ENCODE measurements around the gene ASMTL.

Gene ASMTL

DNA sequence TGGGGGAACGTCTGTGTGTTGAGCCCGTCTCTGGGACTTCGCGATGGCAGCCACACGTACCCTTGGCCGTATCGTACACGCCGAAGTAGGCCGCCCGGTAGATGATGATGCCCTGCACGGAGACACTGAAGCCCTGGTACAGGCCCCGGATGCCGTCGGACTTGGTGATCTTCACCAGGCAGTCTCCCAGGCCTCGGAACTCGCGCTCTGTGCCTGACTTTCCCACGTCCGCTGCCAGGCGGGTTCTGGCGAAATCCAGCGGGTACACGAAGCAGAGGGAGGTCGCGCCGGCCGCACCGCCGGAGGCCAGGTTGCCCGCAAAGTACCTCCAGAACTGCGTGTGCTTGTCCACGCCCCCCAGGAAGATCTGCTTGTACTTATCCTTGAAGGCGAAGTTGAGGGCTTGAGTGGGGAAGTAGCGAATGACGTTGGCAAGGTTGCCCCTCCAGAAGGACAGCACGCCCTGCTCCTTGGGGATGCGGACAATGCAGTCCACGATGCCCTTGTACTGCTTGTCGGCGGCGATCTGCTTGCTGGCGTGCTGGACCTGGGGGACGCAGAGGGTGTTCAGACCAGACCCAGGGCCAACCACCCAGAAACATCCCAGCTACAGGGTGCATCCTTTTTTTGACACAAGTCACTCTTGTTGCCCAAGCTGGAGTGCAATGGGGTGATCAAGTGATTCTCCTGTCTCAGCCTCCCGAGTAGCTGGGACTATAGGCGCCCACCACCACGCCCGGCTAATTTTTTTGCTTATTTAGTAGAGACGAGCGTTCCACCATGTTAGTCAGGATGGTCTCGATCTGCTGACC, 63.3 kb downstream of the ASMTL start:
- Histone ChIP-seq H3K4me1 (ENCODE audit: control insufficient read depth in 1 of 2, insufficient read depth in 1 of 2, low read depth in 1 of 2, low read length in 1 of 2) (peaks cover 8 to 10% of the 10 kb centered on the region in 2 experiments), H3K4me3 (ENCODE audit: low read depth in 1 of 2, low read length in 1 of 2) (no peak overlapping the region), H3K9me3 (no peaks in the 10 kb centered on the region), H3K36me3 (peaks cover 56% of the 10 kb centered on the region), H3K27ac (no peak overlapping the region), H3K27me3 (no peaks in the 10 kb centered on the region)
- no peak for TF ChIP-seq CTCF (IDR thresholded peaks at IDR 0.05)

GRCh38 chrX:1388651-1389050, 64.1 kb downstream of the ASMTL start:
- Histone ChIP-seq H3K27ac (no peak overlapping the region), H3K4me3 (ENCODE audit: low read depth in 1 of 2, low read length in 1 of 2) (no peak overlapping the region), H3K4me1 (ENCODE audit: control insufficient read depth in 1 of 2, insufficient read depth in 1 of 2, low read depth in 1 of 2, low read length in 1 of 2) (peaks cover 8 to 10% of the 10 kb centered on the region in 2 experiments), H3K36me3 (peaks cover 60% of the 10 kb centered on the region), H3K9me3 (no peaks in the 10 kb centered on the region), H3K27me3 (no peaks in the 10 kb centered on the region)
- no peak for TF ChIP-seq CTCF (IDR thresholded peaks at IDR 0.05)

DNA sequence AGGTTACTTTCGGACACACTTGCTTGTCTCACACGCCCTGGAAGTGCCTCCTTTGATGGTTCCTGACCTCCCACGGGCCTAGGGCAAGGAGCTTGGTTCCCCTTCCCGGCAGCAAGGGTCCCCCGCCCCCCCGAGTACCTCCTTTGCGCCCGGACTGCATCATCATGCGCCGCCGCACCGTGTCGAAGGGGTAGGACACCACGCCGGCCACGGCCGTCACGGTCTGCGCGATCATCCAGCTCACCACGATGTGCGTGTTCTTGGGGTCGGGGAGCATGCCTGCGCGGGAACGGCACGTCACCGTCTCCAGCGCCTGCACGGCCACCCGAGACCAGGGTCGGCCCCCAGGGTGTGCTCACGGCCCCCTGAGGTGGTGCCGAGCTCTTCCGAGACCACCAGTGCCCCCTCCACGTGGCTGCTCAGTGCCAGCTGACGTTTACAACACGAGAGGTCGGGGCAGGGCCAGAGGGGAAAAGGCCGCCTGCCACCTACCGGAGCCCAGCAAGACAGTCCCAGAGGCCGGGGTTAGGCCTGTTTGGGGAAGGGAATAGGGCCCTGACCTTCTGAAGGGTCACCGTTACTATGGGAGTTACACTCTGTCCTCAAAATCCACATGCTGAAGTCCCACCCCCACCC, 65.5 kb downstream of the ASMTL start:
- Histone ChIP-seq H3K4me1 (ENCODE audit: control insufficient read depth in 1 of 2, insufficient read depth in 1 of 2, low read depth in 1 of 2, low read length in 1 of 2) (peaks cover 7 to 8% of the 10 kb centered on the region in 2 experiments), H3K36me3 (peaks cover 67% of the 10 kb centered on the region), H3K27me3 (no peaks in the 10 kb centered on the region), H3K4me3 (ENCODE audit: low read depth in 1 of 2, low read length in 1 of 2) (no peak overlapping the region), H3K9me3 (no peaks in the 10 kb centered on the region), H3K27ac (no peak overlapping the region)
- TF ChIP-seq CTCF (IDR thresholded peaks at IDR 0.05) = no peak

DNA sequence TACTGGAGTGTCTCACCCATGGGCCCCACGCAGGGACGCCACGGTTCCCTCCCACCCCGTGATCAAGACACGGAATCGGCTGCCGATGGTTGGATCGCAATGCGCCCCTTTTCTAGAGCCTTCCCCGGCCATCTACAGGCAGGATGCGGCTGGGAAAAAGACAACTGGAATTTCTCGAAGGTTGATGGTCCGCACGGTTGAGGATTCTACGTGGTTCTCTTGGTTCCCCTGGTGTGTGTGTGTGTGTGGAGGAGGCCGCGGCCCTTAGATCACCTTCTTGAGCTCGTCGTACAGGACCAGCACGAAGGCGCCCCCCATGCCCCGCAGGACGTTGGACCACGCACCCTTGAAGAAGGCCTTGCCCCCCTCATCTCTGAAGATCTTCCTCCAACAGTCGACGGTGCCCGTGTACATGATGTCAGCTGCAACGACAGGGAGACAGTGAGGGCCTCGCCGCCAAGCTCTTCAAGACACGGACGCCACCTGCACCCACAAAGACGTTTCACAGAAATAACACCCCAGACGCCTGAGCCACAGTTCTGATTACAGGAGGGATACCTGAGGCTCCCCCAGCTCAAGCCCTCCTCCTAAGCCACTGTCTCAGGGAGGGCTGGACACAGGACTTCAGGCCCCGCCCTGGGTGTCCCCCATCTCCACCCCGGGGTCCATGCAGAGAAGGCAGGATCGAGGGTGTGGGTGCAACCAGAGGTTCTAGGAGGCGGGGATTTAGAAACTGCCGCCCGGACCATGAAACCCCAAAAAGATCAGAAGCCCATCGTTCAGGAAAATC, 66.2 kb downstream of the ASMTL start:
- Histone ChIP-seq H3K9me3 (no peaks in the 10 kb centered on the region), H3K4me1 (ENCODE audit: control insufficient read depth in 1 of 2, insufficient read depth in 1 of 2, low read depth in 1 of 2, low read length in 1 of 2) (peaks cover 7 to 8% of the 10 kb centered on the region in 2 experiments)
- TF ChIP-seq CTCF (IDR thresholded peaks at IDR 0.05) = no peak

GRCh38 chrX:1385253-1386223, 67.2 kb downstream of the ASMTL start:
- Histone ChIP-seq H3K4me3 (ENCODE audit: low read depth in 1 of 2, low read length in 1 of 2) (no peak overlapping the region), H3K4me1 (ENCODE audit: control insufficient read depth in 1 of 2, insufficient read depth in 1 of 2, low read depth in 1 of 2, low read length in 1 of 2) (no peaks in the 10 kb centered on the region), H3K36me3 (peaks cover 71% of the 10 kb centered on the region), H3K9me3 (no peaks in the 10 kb centered on the region), H3K27ac (no peak overlapping the region), H3K27me3 (no peaks in the 10 kb centered on the region)
- no peak for TF ChIP-seq CTCF (IDR thresholded peaks at IDR 0.05)

More for the DNA sequence above, 66.2 kb downstream of the ASMTL start:
- Histone ChIP-seq H3K27me3 (no peaks in the 10 kb centered on the region), H3K27ac (no peak overlapping the region), H3K36me3 (peaks cover 71% of the 10 kb centered on the region), H3K4me3 (ENCODE audit: low read depth in 1 of 2, low read length in 1 of 2) (no peak overlapping the region)
